H9 (cell line): ENCODE results near the gene ADAM30. TPM values are rescaled to one million over a fixed set of nuclear protein-coding genes. Genes with fewer than 3 reads are reported as not detected.

Experiments used
- DNase-seq: peaks from one replicate; pipeline ENCODE4 v3.0.0-alpha.2; 2017
- H2AFZ ChIP-seq: one replicate; pipeline ENCODE4 v1.6.1; 2013; ENCODE audit warnings: mild to moderate bottlenecking, low read length, control low read depth, moderate library complexity
- H2AK5ac ChIP-seq: 2 replicates; pipeline ENCODE4 v1.6.1; 2013; ENCODE audit warnings: low read length, control low read depth, mixed read lengths; ENCODE audit not compliant: insufficient read length
- H2BK120ac ChIP-seq: one replicate; pipeline ENCODE4 v1.6.1; 2013; ENCODE audit warnings: low read depth, mild to moderate bottlenecking, low read length, control low read depth, inconsistent platforms; ENCODE audit not compliant: poor library complexity, severe bottlenecking
- H2BK12ac ChIP-seq: 2 replicates; pipeline ENCODE4 v1.6.1; 2013; ENCODE audit warnings: low read length, control low read depth, mixed read lengths, low read depth; ENCODE audit not compliant: insufficient read length
- H2BK15ac ChIP-seq: 2 replicates; pipeline ENCODE4 v1.6.1; 2013; ENCODE audit warnings: low read depth, low read length, control low read depth
- H2BK20ac ChIP-seq: one replicate; pipeline ENCODE4 v1.6.1; 2013; ENCODE audit warnings: low read depth, mild to moderate bottlenecking, low read length, control low read depth, inconsistent platforms; ENCODE audit not compliant: poor library complexity, severe bottlenecking
- H2BK5ac ChIP-seq: 2 replicates; pipeline ENCODE4 v1.6.1; 2013; ENCODE audit warnings: low read length, control low read depth, mixed read lengths; ENCODE audit not compliant: insufficient read length
- H3K14ac ChIP-seq: 2 replicates; pipeline ENCODE4 v1.6.1; 2013; ENCODE audit warnings: low read length, control low read depth; ENCODE audit not compliant: insufficient read depth
- H3K18ac ChIP-seq: 2 replicates; pipeline ENCODE4 v1.6.1; 2013; ENCODE audit warnings: low read depth, mild to moderate bottlenecking, mixed read lengths, low read length, control low read depth; ENCODE audit not compliant: insufficient read length
- H3K23ac ChIP-seq: 2 replicates; pipeline ENCODE4 v1.6.1; 2013; ENCODE audit warnings: low read length, control low read depth, mixed read lengths, low read depth; ENCODE audit not compliant: insufficient read length
- H3K23me2 ChIP-seq: 2 replicates; pipeline ENCODE4 v1.6.1; 2013; ENCODE audit warnings: low read depth, mild to moderate bottlenecking, mixed read lengths, low read length, control low read depth; ENCODE audit not compliant: insufficient read length, poor library complexity, severe bottlenecking
- H3K27ac ChIP-seq: 2 replicates; pipeline ENCODE4 v1.5.1; 2013; ENCODE audit warnings: low read length, control low read depth, mixed read lengths, low read depth; ENCODE audit not compliant: insufficient read length
- H3K27me3 ChIP-seq: 2 replicates; pipeline ENCODE4 v1.6.1; 2013; ENCODE audit warnings: low read length, control low read depth, inconsistent platforms; ENCODE audit not compliant: insufficient read depth
- H3K4ac ChIP-seq: 2 replicates; pipeline ENCODE4 v1.6.1; 2013; ENCODE audit warnings: low read depth, mild to moderate bottlenecking, control low read depth, inconsistent platforms, low read length, moderate library complexity
- H3K4me1 ChIP-seq: 2 replicates; pipeline ENCODE4 v1.6.1; 2013; ENCODE audit warnings: low read length, control low read depth, inconsistent platforms; ENCODE audit not compliant: insufficient read depth
- H3K4me2 ChIP-seq: 2 replicates; pipeline ENCODE4 v1.6.1; 2013; ENCODE audit warnings: low read length, control low read depth, mixed read lengths; ENCODE audit not compliant: insufficient read length, insufficient read depth
- H3K56ac ChIP-seq: 2 replicates; pipeline ENCODE4 v1.6.1; 2013; ENCODE audit warnings: low read depth, mild to moderate bottlenecking, mixed read lengths, low read length, control low read depth; ENCODE audit not compliant: insufficient read length
- H3K79me1 ChIP-seq: 2 replicates; pipeline ENCODE4 v1.6.1; 2013; ENCODE audit warnings: low read depth, mild to moderate bottlenecking, moderate library complexity, low read length, control low read depth, inconsistent platforms; ENCODE audit not compliant: insufficient read depth, poor library complexity, severe bottlenecking
- H3K79me2 ChIP-seq: 2 replicates; pipeline ENCODE4 v1.6.1; 2013; ENCODE audit warnings: low read length, control low read depth, inconsistent platforms; ENCODE audit not compliant: insufficient read depth
- H3K9ac ChIP-seq: 2 replicates; pipeline ENCODE4 v1.6.1; 2013; ENCODE audit warnings: low read length, control low read depth, mixed read lengths; ENCODE audit not compliant: insufficient read length; ENCODE audit errors: extremely low read depth
- H3K9me3 ChIP-seq: one replicate; pipeline ENCODE4 v1.6.1; 2013; ENCODE audit warnings: low read depth, low read length, inconsistent platforms; ENCODE audit not compliant: control insufficient read depth
- H3T11ph ChIP-seq: one replicate; pipeline ENCODE4 v1.6.1; 2013; ENCODE audit warnings: mild to moderate bottlenecking, low read length, control low read depth, inconsistent platforms
- H4K20me1 ChIP-seq: one replicate; pipeline ENCODE4 v1.6.1; 2013; ENCODE audit not compliant: control insufficient read depth, insufficient read length, insufficient read depth
- H4K5ac ChIP-seq: 2 replicates; pipeline ENCODE4 v1.6.1; 2013; ENCODE audit warnings: low read depth, mild to moderate bottlenecking, mixed read lengths, low read length, control low read depth; ENCODE audit not compliant: insufficient read length
- H4K8ac ChIP-seq: replicated peaks from 2 replicates; pipeline ENCODE4 v1.6.1; 2013; ENCODE audit warnings: low read length, control low read depth, mixed read lengths, low read depth; ENCODE audit not compliant: insufficient read length
- H4K91ac ChIP-seq: 2 replicates; pipeline ENCODE4 v1.6.1; 2013; ENCODE audit warnings: low read depth, mild to moderate bottlenecking, moderate library complexity, mixed read lengths, low read length, control low read depth; ENCODE audit not compliant: insufficient read length
- H3K27ac Mint-ChIP-seq, 3 experiments: 2 replicates in 2 of 3; 3 replicates in 1 of 3; pipeline ENCODE4 v1.8.0; 2020 to 2021; ENCODE audit warnings: mixed read lengths in 3 of 3, mild to moderate bottlenecking in 1 of 3, moderate library complexity in 1 of 3
- H3K27me3 Mint-ChIP-seq: 2 replicates; pipeline ENCODE4 v1.8.0; 2021; ENCODE audit warnings: low read depth, mild to moderate bottlenecking, moderate library complexity, mixed read lengths
- H3K36me3 Mint-ChIP-seq, 3 experiments: 2 replicates in 2 of 3; 3 replicates in 1 of 3; pipeline ENCODE4 v1.8.0; 2020 to 2021; ENCODE audit warnings: low read depth in 3 of 3, mixed read lengths in 3 of 3; ENCODE audit not compliant: insufficient read depth in 1 of 3
- H3K4me1 Mint-ChIP-seq, 2 experiments: 2 replicates each; pipeline ENCODE4 v1.8.0; 2020; ENCODE audit warnings: mixed read lengths in 2 of 2
- H3K4me3 Mint-ChIP-seq, 2 experiments: 2 replicates in 1 of 2; 3 replicates in 1 of 2; pipeline ENCODE4 v1.8.0; 2020 to 2021; ENCODE audit warnings: mild to moderate bottlenecking in 2 of 2, mixed read lengths in 2 of 2, moderate library complexity in 1 of 2
- H3K9me3 Mint-ChIP-seq, 2 experiments: 2 replicates in 1 of 2; 3 replicates in 1 of 2; pipeline ENCODE4 v1.8.0; 2020; ENCODE audit warnings: mild to moderate bottlenecking in 2 of 2, mixed read lengths in 2 of 2, moderate library complexity in 1 of 2
- CTCF ChIP-seq: fragments of 200-600 bp; sonication (generic); conservative IDR thresholded peaks from 3 replicates; pipeline ENCODE4 v1.8.0; 2021; ENCODE audit warnings: antibody characterized with exemption, mild to moderate bottlenecking
- WGBS: extraction: QIAGEN DNeasy Blood & Tissue Kit; methylation state at CpG from one replicate; pipeline ENCODE4 v1.1.7; 2013; ENCODE audit warnings: missing lambda C conversion rate, low lambda C conversion rate, mixed read lengths; ENCODE audit not compliant: insufficient read length; ENCODE audit errors: extremely low coverage; 5-methylcytosine and 5-hydroxymethylcytosine counted together
- total RNA-seq: library from RNA; stranded (reverse); gene quantifications from 2 replicates; pipeline ENCODE4 v1.2.1, GENCODE V29; 2021

The ADAM30 gene
- total RNA-seq, 1 experiment from 2014 or later: not detected

GRCh38 chr1:119853155-119853554, 43.2 kb downstream of the ADAM30 start:
- no peaks in the 10 kb centered on the region for H3K27me3 Mint-ChIP-seq
- H4K20me1 ChIP-seq: no peaks in the 10 kb centered on the region
- no peak overlapping the region for H4K5ac ChIP-seq

More at GRCh38 chr1:119853155-119853554, 43.2 kb downstream of the ADAM30 start:
- no peak for TF ChIP-seq CTCF
- Mint-ChIP-seq H3K4me1 (no peaks in the 10 kb centered on the region), H3K9me3 (no peaks in the 10 kb centered on the region), H3K4me3 (no peak overlapping the region), H3K27ac (no peak overlapping the region), H3K36me3 (no peaks in the 10 kb centered on the region)
- Histone ChIP-seq H3K79me1 (no peaks in the 10 kb centered on the region), H2AK5ac (no peak overlapping the region), H2BK120ac (no peak overlapping the region), H3K18ac (no peak overlapping the region), H3K27ac (no peak overlapping the region), H3K14ac (no peak overlapping the region), H3K4me2 (no peak overlapping the region), H2BK5ac (no peak overlapping the region), H3K79me2 (no peaks in the 10 kb centered on the region), H4K8ac (no peak overlapping the region), H2BK15ac (no peak overlapping the region), H2BK20ac (no peak overlapping the region), H4K91ac (no peak overlapping the region), H3K9me3 (no peaks in the 10 kb centered on the region), H2AFZ (no peak overlapping the region), H3K56ac (no peak overlapping the region), H3T11ph (no peak overlapping the region), H3K9ac (no peak overlapping the region), H3K23ac (no peak overlapping the region), H3K4ac (no peak overlapping the region), H2BK12ac (no peak overlapping the region), H3K23me2 (peaks cover 2% of the 10 kb centered on the region), H3K27me3 (no peaks in the 10 kb centered on the region), H3K4me1 (no peaks in the 10 kb centered on the region)
- WGBS: no CpG with 5 or more reads among the region's 23 CpGs
- no peak for DNase-seq
